H9 (cell line): ENCODE measurements around the gene TRIM2. TPM values are rescaled to one million over a fixed set of nuclear protein-coding genes. Genes with fewer than 3 reads are reported as not detected.

Experiments
- DNase-seq: peaks from one replicate; pipeline ENCODE4 v3.0.0-alpha.2; 2017
- H2AFZ ChIP-seq: one replicate; pipeline ENCODE4 v1.6.1; 2013; ENCODE audit warnings: mild to moderate bottlenecking, low read length, control low read depth, moderate library complexity
- H2AK5ac ChIP-seq: 2 replicates; pipeline ENCODE4 v1.6.1; 2013; ENCODE audit warnings: low read length, control low read depth, mixed read lengths; ENCODE audit not compliant: insufficient read length
- H2BK120ac ChIP-seq: one replicate; pipeline ENCODE4 v1.6.1; 2013; ENCODE audit warnings: low read depth, mild to moderate bottlenecking, low read length, control low read depth, inconsistent platforms; ENCODE audit not compliant: poor library complexity, severe bottlenecking
- H2BK12ac ChIP-seq: 2 replicates; pipeline ENCODE4 v1.6.1; 2013; ENCODE audit warnings: low read length, control low read depth, mixed read lengths, low read depth; ENCODE audit not compliant: insufficient read length
- H2BK15ac ChIP-seq: 2 replicates; pipeline ENCODE4 v1.6.1; 2013; ENCODE audit warnings: low read depth, low read length, control low read depth
- H2BK20ac ChIP-seq: one replicate; pipeline ENCODE4 v1.6.1; 2013; ENCODE audit warnings: low read depth, mild to moderate bottlenecking, low read length, control low read depth, inconsistent platforms; ENCODE audit not compliant: poor library complexity, severe bottlenecking
- H2BK5ac ChIP-seq: 2 replicates; pipeline ENCODE4 v1.6.1; 2013; ENCODE audit warnings: low read length, control low read depth, mixed read lengths; ENCODE audit not compliant: insufficient read length
- H3K14ac ChIP-seq: 2 replicates; pipeline ENCODE4 v1.6.1; 2013; ENCODE audit warnings: low read length, control low read depth; ENCODE audit not compliant: insufficient read depth
- H3K18ac ChIP-seq: 2 replicates; pipeline ENCODE4 v1.6.1; 2013; ENCODE audit warnings: low read depth, mild to moderate bottlenecking, mixed read lengths, low read length, control low read depth; ENCODE audit not compliant: insufficient read length
- H3K23ac ChIP-seq: 2 replicates; pipeline ENCODE4 v1.6.1; 2013; ENCODE audit warnings: low read length, control low read depth, mixed read lengths, low read depth; ENCODE audit not compliant: insufficient read length
- H3K23me2 ChIP-seq: 2 replicates; pipeline ENCODE4 v1.6.1; 2013; ENCODE audit warnings: low read depth, mild to moderate bottlenecking, mixed read lengths, low read length, control low read depth; ENCODE audit not compliant: insufficient read length, poor library complexity, severe bottlenecking
- H3K27ac ChIP-seq: 2 replicates; pipeline ENCODE4 v1.5.1; 2013; ENCODE audit warnings: low read length, control low read depth, mixed read lengths, low read depth; ENCODE audit not compliant: insufficient read length
- H3K27me3 ChIP-seq: 2 replicates; pipeline ENCODE4 v1.6.1; 2013; ENCODE audit warnings: low read length, control low read depth, inconsistent platforms; ENCODE audit not compliant: insufficient read depth
- H3K4ac ChIP-seq: 2 replicates; pipeline ENCODE4 v1.6.1; 2013; ENCODE audit warnings: low read depth, mild to moderate bottlenecking, control low read depth, inconsistent platforms, low read length, moderate library complexity
- H3K4me1 ChIP-seq: 2 replicates; pipeline ENCODE4 v1.6.1; 2013; ENCODE audit warnings: low read length, control low read depth, inconsistent platforms; ENCODE audit not compliant: insufficient read depth
- H3K4me2 ChIP-seq: 2 replicates; pipeline ENCODE4 v1.6.1; 2013; ENCODE audit warnings: low read length, control low read depth, mixed read lengths; ENCODE audit not compliant: insufficient read length, insufficient read depth
- H3K56ac ChIP-seq: 2 replicates; pipeline ENCODE4 v1.6.1; 2013; ENCODE audit warnings: low read depth, mild to moderate bottlenecking, mixed read lengths, low read length, control low read depth; ENCODE audit not compliant: insufficient read length
- H3K79me1 ChIP-seq: 2 replicates; pipeline ENCODE4 v1.6.1; 2013; ENCODE audit warnings: low read depth, mild to moderate bottlenecking, moderate library complexity, low read length, control low read depth, inconsistent platforms; ENCODE audit not compliant: insufficient read depth, poor library complexity, severe bottlenecking
- H3K79me2 ChIP-seq: 2 replicates; pipeline ENCODE4 v1.6.1; 2013; ENCODE audit warnings: low read length, control low read depth, inconsistent platforms; ENCODE audit not compliant: insufficient read depth
- H3K9ac ChIP-seq: 2 replicates; pipeline ENCODE4 v1.6.1; 2013; ENCODE audit warnings: low read length, control low read depth, mixed read lengths; ENCODE audit not compliant: insufficient read length; ENCODE audit errors: extremely low read depth
- H3K9me3 ChIP-seq: one replicate; pipeline ENCODE4 v1.6.1; 2013; ENCODE audit warnings: low read depth, low read length, inconsistent platforms; ENCODE audit not compliant: control insufficient read depth
- H3T11ph ChIP-seq: one replicate; pipeline ENCODE4 v1.6.1; 2013; ENCODE audit warnings: mild to moderate bottlenecking, low read length, control low read depth, inconsistent platforms
- H4K20me1 ChIP-seq: one replicate; pipeline ENCODE4 v1.6.1; 2013; ENCODE audit not compliant: control insufficient read depth, insufficient read length, insufficient read depth
- H4K5ac ChIP-seq: 2 replicates; pipeline ENCODE4 v1.6.1; 2013; ENCODE audit warnings: low read depth, mild to moderate bottlenecking, mixed read lengths, low read length, control low read depth; ENCODE audit not compliant: insufficient read length
- H4K8ac ChIP-seq: replicated peaks from 2 replicates; pipeline ENCODE4 v1.6.1; 2013; ENCODE audit warnings: low read length, control low read depth, mixed read lengths, low read depth; ENCODE audit not compliant: insufficient read length
- H4K91ac ChIP-seq: 2 replicates; pipeline ENCODE4 v1.6.1; 2013; ENCODE audit warnings: low read depth, mild to moderate bottlenecking, moderate library complexity, mixed read lengths, low read length, control low read depth; ENCODE audit not compliant: insufficient read length
- H3K27ac Mint-ChIP-seq, 3 experiments: 2 replicates in 2 of 3; 3 replicates in 1 of 3; pipeline ENCODE4 v1.8.0; 2020 to 2021; ENCODE audit warnings: mixed read lengths in 3 of 3, mild to moderate bottlenecking in 1 of 3, moderate library complexity in 1 of 3
- H3K27me3 Mint-ChIP-seq: 2 replicates; pipeline ENCODE4 v1.8.0; 2021; ENCODE audit warnings: low read depth, mild to moderate bottlenecking, moderate library complexity, mixed read lengths
- H3K36me3 Mint-ChIP-seq, 3 experiments: 2 replicates in 2 of 3; 3 replicates in 1 of 3; pipeline ENCODE4 v1.8.0; 2020 to 2021; ENCODE audit warnings: low read depth in 3 of 3, mixed read lengths in 3 of 3; ENCODE audit not compliant: insufficient read depth in 1 of 3
- H3K4me1 Mint-ChIP-seq, 2 experiments: 2 replicates each; pipeline ENCODE4 v1.8.0; 2020; ENCODE audit warnings: mixed read lengths in 2 of 2
- H3K4me3 Mint-ChIP-seq, 2 experiments: 2 replicates in 1 of 2; 3 replicates in 1 of 2; pipeline ENCODE4 v1.8.0; 2020 to 2021; ENCODE audit warnings: mild to moderate bottlenecking in 2 of 2, mixed read lengths in 2 of 2, moderate library complexity in 1 of 2
- H3K9me3 Mint-ChIP-seq, 2 experiments: 2 replicates in 1 of 2; 3 replicates in 1 of 2; pipeline ENCODE4 v1.8.0; 2020; ENCODE audit warnings: mild to moderate bottlenecking in 2 of 2, mixed read lengths in 2 of 2, moderate library complexity in 1 of 2
- CTCF ChIP-seq: fragments of 200-600 bp; sonication (generic); conservative IDR thresholded peaks from 3 replicates; pipeline ENCODE4 v1.8.0; 2021; ENCODE audit warnings: antibody characterized with exemption, mild to moderate bottlenecking
- WGBS: extraction: QIAGEN DNeasy Blood & Tissue Kit; methylation state at CpG from one replicate; pipeline ENCODE4 v1.1.7; 2013; ENCODE audit warnings: missing lambda C conversion rate, low lambda C conversion rate, mixed read lengths; ENCODE audit not compliant: insufficient read length; ENCODE audit errors: extremely low coverage; 5-methylcytosine and 5-hydroxymethylcytosine counted together
- total RNA-seq: library from RNA; stranded (reverse); gene quantifications from 2 replicates; pipeline ENCODE4 v1.2.1, GENCODE V29; 2021

The TRIM2 gene
- total RNA-seq, 1 experiment from 2014 or later, result 28.9 TPM

DNA sequence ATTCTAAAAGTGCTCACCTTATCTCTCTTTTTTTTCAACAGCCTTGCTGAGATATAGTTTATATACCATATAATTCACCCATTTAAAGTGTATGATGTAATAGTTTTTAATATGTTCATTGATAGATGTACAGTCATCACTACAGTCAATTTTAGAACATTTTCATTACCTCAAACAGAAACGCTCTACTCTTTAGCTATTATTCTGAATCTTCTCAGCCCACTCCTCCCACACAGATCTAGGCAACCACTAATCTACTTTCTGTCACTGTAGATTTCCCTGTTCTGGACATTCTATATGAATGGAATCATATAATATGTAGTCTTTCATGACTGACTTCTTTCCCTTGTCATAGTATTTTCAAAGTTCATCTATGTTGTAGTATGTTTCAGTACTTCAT, 162.8 kb downstream of the TRIM2 start:
- H3K56ac ChIP-seq, result no peak overlapping the region
- H3K4me2 ChIP-seq, result no peak overlapping the region
- H3K4me3 Mint-ChIP-seq, result no peak overlapping the region
- H3K18ac ChIP-seq, result no peak overlapping the region
- no peak overlapping the region for H4K91ac ChIP-seq
- H4K8ac ChIP-seq, result no peak overlapping the region
- no peak overlapping the region for H3T11ph ChIP-seq
- no peak for TF ChIP-seq CTCF
- peaks cover 40 to 71% (median 56%) of the 10 kb centered on the region in 3 experiments; a peak in 6 of 7 replicates for H3K36me3 Mint-ChIP-seq
- no peaks in the 10 kb centered on the region for H3K9me3 Mint-ChIP-seq
- H3K4me1 ChIP-seq, result no peaks in the 10 kb centered on the region
- no peak overlapping the region for H2BK120ac ChIP-seq
- no peaks in the 10 kb centered on the region for H3K27me3 ChIP-seq
- no peaks in the 10 kb centered on the region for H4K20me1 ChIP-seq
- H3K79me1 ChIP-seq, result no peaks in the 10 kb centered on the region
- H3K4me1 Mint-ChIP-seq, result no peaks in the 10 kb centered on the region
- no peak overlapping the region for H2BK15ac ChIP-seq
- H2BK12ac ChIP-seq, result no peak overlapping the region
- no peaks in the 10 kb centered on the region for H3K27me3 Mint-ChIP-seq
- H2AK5ac ChIP-seq, result no peak overlapping the region
- no peaks in the 10 kb centered on the region for H3K23me2 ChIP-seq
- no peak overlapping the region for H2AFZ ChIP-seq
- no peak overlapping the region for H3K23ac ChIP-seq
- H3K4ac ChIP-seq, result no peak overlapping the region
- H3K14ac ChIP-seq, result no peak overlapping the region
- H3K9ac ChIP-seq, result no peak overlapping the region
- no peak overlapping the region for H2BK5ac ChIP-seq
- H3K79me2 ChIP-seq, result no peaks in the 10 kb centered on the region
- no CpG with 5 or more reads among the region's 1 CpG for WGBS
- DNase-seq, result no peak
- H4K5ac ChIP-seq, result no peak overlapping the region
- H2BK20ac ChIP-seq, result no peak overlapping the region
- H3K27ac Mint-ChIP-seq, result no peak overlapping the region
- no peaks in the 10 kb centered on the region for H3K9me3 ChIP-seq
- H3K27ac ChIP-seq, result no peak overlapping the region
